ENCODE data around the gene NEK9.
A peak's percentile ranks its signal among the peaks of the same experiment; 100 is the strongest.

Gene NEK9

DNA sequence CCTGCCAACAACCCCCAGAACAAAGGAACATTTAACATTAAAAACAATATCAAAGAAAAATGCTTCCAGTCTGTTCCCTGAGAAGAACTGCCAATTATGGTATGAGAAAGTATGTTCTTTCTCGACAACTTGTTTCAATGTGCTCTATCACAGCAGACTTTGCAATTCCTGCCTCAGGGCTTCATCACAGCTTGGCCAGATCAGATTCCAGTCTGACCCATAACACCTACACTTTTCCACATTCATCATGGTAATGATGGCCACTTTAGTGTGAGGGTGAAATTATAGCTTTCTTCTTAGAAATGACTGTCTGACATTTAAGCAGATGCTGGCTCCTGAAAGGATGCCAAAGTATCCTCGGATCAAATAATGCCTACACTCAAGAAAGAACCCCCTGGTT lies 17.0 kb downstream of the NEK9 start:
- no peak for DNase-seq (ENCODE audit: low read depth in 1 of 2, low spot score in 1 of 2)

DNA sequence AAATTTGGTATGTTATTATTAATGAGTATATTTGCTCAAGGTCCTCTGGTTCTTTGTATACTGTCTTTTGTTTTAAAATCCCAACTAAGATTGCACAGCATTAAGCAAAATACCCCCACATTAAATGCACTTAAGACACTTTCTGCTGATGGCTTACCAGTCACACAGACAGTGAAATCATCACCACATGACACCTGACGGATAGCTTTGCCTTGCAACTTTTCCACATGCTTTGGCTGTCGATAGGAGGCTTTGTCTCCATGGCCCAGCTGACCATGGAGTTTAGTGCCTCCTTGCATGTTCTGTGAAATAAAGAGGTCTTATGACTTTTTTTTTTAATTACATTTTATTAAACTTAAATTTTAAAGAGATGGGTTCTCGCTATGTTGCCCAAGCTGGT lies 19.7 kb downstream of the NEK9 start:
- no peak for DNase-seq (ENCODE audit: low read depth in 1 of 2, low spot score in 1 of 2)

DNA sequence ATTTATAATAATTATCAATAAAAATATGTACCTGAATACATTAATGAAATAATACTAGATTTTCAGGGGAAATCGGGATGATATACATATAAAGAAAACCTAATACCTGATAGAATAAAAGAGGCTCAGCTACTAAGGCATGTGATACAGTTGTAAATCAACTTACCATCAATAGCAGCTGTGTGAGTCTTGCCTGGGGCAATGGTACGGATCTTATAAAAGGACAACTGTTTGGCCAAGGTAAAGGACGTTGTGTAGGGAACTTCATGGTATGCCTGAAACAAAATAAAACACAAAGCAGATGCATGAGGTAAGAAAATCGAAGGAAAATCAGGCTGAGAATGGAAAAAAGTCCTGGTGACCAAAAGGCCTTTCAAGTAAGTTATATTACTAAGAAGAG lies 25.4 kb downstream of the NEK9 start:
- no peak for DNase-seq (ENCODE audit: low read depth in 1 of 2, low spot score in 1 of 2)

DNA sequence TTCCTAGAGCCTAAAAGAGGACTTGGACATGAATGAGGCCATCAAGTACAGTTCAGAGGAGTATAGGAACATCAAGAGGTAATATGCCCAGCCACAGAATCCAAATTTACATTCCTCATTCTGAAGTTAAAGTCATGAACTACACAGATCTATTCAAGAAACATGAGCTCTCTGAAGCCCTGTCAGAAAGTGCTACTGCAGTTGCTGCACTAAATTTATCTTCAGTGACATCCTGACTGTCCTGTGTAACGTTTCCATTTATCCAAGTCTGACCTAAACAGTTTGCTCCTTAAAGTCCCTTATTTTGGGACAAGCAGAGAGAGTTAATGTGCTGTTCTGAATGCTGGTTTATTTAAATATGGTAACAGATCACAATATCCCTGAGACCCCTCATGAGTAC lies 28.2 kb downstream of the NEK9 start:
- no peak for DNase-seq (ENCODE audit: low read depth in 1 of 2, low spot score in 1 of 2)

DNA sequence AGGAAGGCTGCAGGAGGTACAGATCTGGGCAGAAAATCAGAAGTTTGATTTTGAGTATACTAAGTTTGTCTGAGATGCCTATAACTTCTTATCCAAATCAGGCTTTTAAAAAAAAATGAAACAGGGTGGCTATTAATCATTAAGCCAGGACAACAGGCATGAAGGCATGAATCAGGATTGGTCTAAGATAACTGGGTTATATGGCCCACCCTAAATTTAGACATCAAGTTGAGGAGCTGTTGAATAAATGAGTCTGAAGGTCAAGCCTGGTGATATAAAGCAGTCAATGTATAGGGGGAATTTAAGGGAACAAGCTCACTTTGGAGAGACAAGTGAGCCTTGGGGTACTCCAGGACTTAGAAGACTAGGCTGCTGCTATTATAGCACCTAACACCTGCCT lies 28.6 kb downstream of the NEK9 start:
- no peak for DNase-seq (ENCODE audit: low read depth in 1 of 2, low spot score in 1 of 2)

DNA sequence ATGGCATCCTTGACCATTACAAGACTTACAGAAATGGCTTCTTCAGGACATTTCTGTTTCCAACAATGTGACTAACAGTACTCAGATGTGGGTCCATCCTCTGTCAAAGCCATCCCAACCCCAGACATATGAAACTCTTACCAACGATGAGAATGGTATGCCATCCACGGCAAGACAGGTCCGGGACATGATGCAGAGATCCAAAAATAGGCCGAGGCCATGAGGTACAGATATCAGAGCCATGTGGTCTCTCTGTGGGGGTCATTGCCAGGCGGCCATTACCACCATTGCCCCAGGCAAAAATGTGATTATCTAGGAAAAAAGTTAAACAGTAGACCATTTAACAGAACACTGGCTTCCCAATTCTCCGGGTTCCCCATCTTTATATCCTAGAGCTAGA lies 29.9 kb downstream of the NEK9 start:
- DNase-seq (ENCODE audit: low read depth in 1 of 2, low spot score in 1 of 2) = no peak

DNA sequence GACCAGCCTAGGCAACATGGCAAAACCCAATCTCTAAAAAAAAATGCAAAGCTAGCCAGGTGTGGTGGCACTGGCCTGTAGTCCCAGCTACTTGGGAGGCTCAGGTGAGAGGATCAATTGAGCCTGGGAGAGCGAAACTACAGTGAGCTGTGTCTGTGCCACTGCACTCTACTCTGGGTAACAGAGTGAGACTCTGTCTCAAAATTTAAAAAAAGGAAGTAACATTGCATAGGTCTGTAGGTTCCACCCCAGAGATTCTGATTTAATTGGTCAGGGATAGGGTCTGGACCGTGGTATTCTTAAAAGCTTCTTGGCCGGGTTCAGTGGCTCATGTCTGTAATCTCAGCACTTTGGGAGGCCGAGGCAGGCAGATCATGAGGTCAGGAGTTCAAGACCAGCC lies 31.2 kb downstream of the NEK9 start:
- no peak for DNase-seq (ENCODE audit: low read depth in 1 of 2, low spot score in 1 of 2)

DNA sequence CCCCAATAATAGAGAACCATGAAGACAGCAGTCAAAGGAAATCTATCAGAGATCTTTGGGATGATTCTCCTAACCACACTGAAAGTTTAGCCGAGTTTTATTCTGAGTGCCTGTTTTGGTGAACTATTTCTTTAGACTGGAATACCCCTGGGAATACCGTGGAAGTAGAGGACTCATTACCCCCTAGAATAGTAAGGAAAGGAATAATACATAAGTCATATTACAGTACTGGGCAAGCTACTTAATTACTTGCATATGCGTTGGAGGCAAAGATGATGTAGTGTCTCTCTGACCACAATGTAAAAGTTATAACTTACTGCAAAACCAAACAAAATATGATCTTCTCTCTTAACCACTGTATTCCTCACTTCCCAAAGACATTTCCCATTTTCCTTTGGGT lies 32.0 kb downstream of the NEK9 start:
- no peak for DNase-seq (ENCODE audit: low read depth in 1 of 2, low spot score in 1 of 2)

DNA sequence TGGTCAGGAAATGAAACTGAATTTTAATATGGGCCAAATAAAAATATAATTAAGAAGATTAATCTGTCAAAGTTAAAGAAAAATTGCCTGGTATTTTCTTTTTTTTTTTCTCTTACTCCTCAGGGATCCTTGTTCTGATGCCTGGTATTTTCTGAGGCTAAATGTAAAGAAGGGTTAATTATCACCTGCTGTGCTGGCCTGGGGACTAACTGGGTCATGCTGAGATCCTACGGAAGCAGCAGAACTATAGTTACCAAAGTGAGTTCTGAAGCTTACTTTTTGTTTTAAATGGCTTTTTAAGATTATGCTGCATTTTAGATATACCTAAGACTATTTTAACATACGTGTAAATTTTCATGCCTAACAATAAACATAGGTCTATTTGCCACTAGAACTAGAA lies 34.1 kb downstream of the NEK9 start:
- DNase-seq (ENCODE audit: low read depth in 1 of 2, low spot score in 1 of 2) = no peak

DNA sequence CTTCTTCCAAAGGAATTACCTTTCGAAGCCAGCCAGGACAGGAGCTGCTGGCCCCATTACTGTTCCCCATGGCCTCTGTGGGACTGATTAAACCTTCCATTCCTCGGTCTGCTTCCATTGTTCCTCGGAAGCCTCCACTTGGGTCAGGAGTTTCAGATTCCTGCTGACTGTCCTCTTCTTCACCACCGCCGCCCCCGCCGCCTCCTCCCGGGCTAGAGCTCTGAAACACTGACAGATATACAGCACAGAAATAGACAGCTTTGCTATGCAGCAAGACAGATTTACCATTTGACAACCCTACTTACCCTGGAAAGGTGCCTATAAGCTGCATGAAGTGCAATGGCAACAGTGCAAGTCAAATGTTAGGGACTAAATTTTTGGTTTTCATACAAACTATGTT lies 35.6 kb downstream of the NEK9 start:
- no peak for DNase-seq (ENCODE audit: low read depth in 1 of 2, low spot score in 1 of 2)

DNA sequence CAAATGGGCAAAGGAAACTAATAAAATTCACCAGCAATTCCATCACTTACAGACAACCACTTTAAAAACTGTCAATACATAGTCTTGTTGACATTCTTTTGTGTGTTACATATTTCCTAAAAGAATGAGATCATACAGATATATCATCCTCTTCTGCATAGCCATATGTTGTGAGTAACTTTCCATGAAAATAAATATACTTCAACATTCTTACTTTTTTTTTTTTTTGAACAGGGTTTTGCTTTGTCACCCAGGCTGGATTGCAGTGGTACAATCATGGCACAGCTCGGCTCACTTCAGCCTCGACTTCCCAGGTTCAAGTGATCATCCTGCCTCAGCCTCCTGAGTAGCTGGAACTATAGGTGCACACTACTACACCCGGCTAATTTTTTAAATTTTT lies 36.5 kb downstream of the NEK9 start:
- no peak for DNase-seq (ENCODE audit: low read depth in 1 of 2, low spot score in 1 of 2)

DNA sequence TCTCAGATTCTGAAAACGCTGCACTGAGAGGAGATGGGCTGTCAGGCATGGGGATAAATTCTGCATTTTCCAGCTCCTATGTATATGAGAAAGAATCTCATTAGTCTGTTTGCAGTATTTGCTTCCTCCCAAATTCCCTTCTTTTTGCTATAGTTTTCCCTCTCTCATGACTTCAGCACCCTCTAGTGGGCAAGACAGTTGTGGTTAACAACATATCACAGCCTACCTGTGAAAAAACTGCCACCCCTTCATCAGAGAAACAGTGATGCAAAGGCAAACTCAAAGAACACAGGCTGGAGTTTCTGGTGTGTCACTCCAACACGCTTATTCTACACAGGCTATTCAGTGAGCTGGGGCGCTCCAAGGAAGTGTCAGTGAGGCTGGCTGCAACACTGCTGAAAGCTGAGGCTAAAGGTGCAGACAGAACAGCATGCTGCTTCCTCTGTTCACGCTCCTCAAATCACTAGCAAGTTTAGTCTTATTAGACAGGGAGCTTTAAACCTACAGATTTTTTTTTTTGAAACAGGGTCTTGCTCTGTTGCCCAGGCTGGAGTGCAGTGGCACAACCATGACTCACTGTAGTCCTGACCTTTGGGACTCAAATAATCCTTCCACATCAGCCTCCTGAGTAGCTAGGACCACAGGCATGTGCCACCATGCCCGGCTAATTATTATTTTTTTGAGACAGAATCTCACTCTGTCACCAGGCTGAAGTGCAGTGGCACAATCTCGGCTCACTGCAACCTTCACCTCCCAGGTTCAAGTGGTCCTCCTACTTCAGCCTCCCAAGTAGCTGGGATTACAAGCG lies 38.1 kb downstream of the NEK9 start:
- peak in 1 of 2 donors; percentile 29 for DNase-seq (ENCODE audit: low read depth in 1 of 2, low spot score in 1 of 2)

DNA sequence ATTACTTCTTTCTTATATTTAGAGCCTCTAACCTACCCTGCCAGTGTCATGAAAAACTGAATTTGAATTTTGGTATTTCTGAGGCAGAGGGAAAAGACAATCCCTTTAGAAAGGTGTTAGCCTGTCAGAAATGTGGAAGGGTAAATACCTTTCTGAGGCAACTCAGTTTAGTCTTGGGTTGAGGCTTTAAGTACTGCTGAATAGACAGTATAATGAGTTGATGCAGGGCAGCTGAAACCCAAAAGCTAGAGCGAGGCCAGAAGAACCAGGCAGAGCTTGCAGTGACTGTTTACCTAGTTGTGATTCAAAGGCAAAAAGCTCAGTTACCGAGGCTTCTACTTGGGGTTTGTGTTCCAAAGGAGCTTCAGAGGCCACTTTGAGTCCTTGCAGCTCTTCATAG lies 38.7 kb downstream of the NEK9 start:
- DNase-seq (ENCODE audit: low read depth in 1 of 2, low spot score in 1 of 2) = no peak

DNA sequence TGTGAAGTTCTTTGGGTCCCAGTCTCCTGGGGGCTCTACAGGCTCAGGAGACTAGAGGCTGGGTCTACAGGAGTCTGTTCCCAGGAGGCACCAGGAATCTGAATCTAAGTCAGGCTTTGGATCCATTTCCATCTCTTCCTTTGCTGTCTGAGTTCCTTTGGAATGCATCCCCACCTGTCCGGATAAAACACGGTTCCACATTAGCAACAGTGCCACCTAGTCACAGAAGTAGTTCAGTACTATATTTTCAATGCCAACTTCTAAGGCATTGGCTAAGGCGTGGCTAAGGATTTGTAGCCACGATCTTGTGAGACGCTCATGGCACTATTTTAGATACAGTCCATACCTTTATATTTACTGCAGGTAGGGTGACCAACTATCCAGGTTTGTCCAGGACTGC lies 42.3 kb downstream of the NEK9 start:
- no peak for DNase-seq (ENCODE audit: low read depth in 1 of 2, low spot score in 1 of 2)

DNA sequence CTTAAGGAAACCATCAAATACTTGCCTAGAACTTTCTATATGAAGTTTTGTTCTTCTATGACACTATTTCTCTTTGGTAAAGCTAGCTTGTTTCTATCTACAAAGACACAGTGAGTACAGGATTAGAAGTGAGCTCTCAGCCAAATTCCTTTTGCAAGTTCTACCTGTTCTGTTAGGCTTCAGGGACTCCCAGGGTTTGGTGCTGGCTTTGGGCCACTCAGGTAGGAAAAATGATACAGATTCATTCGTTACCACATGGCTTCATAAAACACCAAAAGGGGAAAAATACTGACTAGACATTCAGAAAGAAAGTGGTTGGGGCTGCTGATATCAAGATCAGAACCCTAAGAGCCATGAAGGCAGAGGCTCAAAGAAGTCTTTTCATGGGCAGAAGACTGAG lies 43.6 kb downstream of the NEK9 start:
- DNase-seq (ENCODE audit: low read depth in 1 of 2, low spot score in 1 of 2) = no peak

DNA sequence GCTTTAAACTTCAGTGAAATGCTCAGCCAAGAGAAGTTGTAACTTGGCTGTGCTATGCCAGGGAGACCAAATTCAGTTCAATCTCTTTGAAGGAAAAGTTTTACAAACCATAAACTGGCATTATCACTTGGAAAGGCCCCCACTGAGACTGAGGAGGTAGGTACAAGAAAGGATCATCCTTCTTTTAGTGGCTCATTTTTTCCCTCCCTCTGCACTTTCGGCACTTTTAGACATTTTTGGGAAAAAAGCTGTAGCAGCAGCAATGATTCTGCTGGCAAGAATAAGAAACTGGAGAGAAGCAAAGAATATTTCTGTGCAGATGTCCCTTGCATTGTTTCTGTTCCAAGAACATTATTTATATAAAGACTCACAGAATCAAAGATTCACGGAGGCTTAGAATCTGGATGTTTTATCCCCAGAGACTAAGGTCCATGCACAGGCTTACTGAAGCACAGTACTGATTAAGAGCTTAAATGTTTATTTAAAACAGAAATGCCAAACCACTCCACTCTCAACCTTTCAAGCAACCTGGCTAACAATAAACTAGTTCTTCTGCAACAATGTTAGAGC lies 45.1 kb downstream of the NEK9 start:
- no peak for DNase-seq (ENCODE audit: low read depth in 1 of 2, low spot score in 1 of 2)

DNA sequence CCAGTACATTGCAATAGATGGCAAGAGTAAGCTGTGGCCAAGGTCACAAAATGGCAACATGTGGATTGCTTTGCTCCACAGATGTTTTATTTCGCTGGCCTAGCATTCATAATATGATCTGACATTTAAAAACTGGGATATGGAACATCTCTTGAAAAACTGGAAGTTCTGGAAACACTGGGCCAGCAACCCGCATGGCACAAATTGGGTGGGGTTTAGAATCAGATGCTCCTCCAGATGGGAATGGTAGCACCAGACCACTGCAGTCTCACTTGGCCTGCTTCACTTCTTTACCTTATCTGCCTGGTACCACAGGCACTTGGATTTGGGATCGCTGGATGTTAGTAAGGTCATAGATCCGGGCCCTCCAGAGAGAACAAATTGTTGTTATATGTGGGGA lies 47.3 kb downstream of the NEK9 start:
- DNase-seq (ENCODE audit: low read depth in 1 of 2, low spot score in 1 of 2) = no peak

DNA sequence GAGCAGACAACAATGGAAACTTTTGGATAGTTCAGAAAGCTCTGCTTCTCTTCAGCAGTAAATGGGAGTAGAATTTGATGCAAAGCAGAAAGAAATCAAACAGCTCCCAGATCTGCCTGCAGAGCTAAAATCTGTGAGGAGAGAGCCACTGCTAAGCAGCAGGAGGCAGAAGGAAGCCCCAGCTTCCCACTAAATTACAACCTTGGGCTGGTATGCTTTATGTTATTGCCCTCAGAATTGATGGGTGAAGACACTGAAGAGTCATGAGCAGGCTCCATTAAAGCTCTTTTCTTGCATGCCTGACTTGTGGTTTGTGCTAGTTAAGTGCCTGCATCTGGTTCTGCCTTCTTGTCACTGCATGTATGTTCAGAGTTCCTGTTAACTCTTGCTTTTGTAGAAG lies 49.1 kb downstream of the NEK9 start:
- DNase-seq (ENCODE audit: low read depth in 1 of 2, low spot score in 1 of 2) = no peak

DNA sequence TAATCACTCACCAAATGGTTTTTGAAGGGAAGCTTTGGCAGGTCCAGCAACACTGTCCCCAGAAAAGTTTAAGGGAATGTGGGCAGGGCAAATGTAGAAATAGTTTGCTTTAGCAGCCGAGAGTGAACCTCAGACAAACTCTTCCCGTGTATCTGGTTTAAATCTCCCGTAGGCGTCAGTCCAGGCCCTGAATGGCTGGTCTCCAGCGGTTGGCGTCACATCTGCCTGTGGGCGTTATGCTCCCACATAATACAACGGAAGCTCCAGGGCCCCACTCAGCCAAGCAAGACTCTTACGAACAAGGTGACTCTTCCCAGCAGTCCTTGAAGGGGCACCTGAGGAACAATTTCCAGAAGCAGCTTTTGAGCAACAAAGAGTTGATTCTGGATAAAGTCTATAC lies 56.5 kb downstream of the NEK9 start:
- no peak for DNase-seq (ENCODE audit: low read depth in 1 of 2, low spot score in 1 of 2)

DNA sequence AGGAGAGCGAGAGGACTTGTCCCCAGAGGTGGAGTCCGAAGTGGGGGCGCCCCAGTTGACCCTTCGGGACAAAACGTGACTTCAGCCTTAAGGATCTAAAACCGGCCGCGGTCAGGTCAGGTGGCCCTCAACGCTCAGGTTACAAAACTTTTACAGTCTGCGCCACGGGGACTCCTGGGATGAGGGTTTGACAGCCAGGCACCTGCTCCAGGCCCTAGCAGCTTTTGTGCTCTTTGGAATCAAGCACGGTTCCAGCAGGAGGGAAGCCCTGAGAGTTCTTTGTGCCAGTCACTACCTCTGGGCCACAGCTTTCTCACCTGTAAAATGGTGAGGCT lies 57.1 kb downstream of the NEK9 start:
- DNase-seq (ENCODE audit: low read depth in 1 of 2, low spot score in 1 of 2) = no peak

DNA sequence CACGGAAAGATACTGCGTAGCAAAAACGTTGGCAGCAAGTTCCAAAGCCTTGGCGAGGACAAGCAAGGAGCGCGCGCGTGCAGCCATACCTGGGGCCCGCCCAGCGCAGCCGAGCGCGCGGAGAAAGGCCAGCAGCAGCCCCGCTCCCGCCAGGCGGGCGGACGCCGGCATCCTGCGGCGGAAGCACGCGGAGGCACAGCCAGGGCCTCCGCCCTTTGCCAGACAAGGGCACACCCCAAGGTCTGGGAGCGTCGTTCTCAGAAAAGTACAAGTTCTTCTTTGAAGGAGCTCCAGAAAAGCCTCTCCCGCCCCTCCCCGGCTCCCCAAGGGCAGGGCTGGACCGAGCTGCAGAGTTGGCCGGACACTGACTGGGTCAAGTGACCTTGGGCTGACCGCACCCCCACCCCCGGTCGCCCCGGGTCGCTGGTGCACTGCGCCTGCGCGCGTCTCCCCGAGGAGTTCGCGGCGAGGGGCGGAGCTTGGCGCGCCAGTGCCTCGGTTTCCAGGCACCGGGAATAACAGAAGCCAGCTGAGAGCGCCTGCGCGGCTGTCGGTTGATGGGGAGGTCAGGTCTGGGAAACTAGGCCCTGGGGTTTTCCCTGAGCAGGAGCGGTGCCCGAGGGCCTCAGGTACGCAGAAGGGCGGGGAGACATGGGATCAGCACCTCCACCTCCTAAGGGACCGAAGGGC lies 57.6 kb downstream of the NEK9 start, which contains the start of gene ZC2HC1C:
TSS of gene ZC2HC1C (plus strand) at position 521 of the 690 bp plus-strand sequence. CDS start 933 bp downstream, outside the sequence.
- DNase-seq (ENCODE audit: low read depth in 1 of 2, low spot score in 1 of 2) = peak; percentile 38 to 52

DNA sequence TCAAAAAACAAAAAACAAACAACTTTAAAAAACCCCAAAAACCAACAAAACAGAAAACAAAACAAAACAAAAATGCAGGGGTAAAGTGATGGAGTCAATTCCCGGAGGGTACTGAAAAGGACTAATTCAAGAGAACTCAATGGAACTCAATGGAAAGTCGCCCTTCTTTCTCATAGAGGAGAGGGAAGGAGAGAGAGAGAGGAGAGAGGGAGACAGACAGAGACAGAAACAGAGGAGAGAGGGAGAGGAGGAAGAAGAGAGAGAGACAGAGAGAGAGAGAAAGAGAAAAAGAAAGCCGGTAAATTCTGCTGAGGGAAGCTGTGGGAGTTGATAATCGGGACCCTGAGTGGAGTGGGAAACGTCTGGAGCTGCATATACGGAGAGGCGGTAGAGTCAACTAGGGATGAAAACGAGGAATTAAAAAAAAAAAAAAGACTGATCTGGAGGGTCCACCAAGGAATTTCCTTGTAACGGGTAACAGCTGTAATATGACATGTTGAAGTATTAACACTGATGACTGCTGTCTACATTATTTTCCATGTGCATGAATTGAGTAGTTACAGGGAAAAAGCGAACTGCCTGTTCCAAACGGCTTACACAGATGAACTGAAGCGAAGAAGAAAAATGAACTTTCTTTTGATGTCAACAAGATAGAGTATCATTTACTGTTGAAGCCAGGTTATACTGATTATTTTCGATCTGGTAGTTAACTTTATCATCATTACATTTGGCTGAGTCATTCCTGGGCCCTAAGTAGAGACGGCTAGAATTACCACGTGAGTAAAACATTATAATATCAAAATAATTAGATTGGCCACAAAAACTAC lies 58.3 kb downstream of the NEK9 start:
- no peak for DNase-seq (ENCODE audit: low read depth in 1 of 2, low spot score in 1 of 2)

All from activated CD4-positive, alpha-beta T cell treated with anti-CD3 and anti-CD28 coated beads, Interleukin-2, amount 50 U/mL, for 24 hours (primary cell).